GM11168 (cell line): ENCODE data around the gene CFHR2.
"Not testable (repeated sequence)": the region's sequence is repeated elsewhere in the genome, so short reads cannot be mapped to it uniquely, and the experiment has no call there.

Experiments used
- in situ Hi-C: fragments of 300-500 bp; cut with MboI; formaldehyde crosslinking; loops from one replicate; pipeline ENCODE4 v1.12.0; 2022; ENCODE audit warnings: low sequenced_read_pairs; ENCODE audit not compliant: unreplicated experiment

Gene CFHR2

DNA sequence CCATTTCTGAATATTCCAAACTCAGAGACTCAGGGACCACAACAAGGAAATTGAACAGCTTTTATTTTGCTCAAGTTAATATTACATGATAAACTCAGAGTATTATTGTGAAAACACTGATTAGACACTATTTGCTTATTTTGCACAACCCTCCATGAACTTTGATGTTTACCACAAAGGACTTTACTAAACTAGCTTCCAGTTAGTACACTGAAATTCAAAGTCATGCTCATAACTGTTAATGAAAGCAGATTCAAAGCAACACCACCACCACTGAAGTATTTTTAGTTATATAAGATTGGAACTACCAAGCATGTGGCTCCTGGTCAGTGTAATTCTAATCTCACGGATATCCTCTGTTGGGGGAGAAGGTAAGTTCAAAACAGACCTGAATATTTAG lies at the start of gene CFHR2:
CFHR2 (plus strand) TSS at position 171 of the 400 bp plus-strand sequence; CDS start at position 314, 143 bp downstream.
- in situ Hi-C loops, result not testable (repeated sequence)

DNA sequence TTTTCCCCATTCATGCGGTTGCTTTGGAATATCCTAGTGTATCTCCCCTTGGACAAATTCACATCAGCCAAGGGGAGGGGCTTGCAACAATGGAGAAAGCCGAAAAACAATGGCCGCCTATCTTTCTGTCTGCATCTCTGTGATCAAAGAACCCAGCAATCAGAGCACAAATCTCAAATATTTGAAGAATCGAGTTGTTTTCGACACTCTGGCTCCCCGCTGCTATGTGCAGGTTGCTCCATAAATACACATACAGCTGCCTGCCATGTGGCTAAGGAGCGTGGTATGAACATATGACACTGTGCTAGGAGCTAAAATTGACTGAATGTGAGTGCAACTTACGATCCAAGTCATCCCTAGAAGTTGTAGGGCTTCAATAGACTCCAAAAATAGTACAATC lies 47.2 kb upstream of the CFHR2 start:
- in situ Hi-C loops, result no loop called here

DNA sequence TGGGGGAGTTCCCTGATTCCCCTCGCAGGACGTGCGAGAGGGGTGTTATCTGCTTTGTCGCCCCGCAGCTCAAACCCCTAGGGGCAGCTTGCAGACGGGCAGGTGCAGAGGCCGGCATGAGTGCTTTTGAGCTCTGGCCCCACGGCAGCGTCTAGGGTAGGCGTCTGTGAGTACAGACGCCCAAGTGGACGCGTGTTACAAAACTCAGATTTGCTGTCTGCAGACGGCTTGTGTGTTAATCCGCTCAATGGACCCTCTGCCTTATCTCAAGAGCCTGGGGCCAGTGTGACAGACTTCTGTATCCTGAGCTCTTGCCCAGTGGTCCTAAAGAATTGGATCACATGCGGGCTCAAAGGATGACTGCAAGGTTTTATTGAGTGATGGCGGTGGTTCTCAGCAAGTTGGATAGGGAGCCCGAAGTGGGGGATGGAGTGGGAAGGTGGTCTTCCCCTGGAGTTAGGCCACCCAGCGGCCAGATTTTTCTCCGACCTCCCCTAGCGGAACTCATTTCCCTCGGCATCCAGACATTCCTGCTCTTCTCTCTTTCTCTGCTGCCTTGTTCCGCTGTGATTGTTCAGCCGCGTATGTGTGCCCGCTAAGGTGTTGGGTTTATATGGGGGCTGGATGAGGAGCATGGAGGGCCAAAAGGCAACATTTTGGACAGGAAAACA lies 46.2 kb upstream of the CFHR2 start:
- in situ Hi-C loops, result no loop called here

DNA sequence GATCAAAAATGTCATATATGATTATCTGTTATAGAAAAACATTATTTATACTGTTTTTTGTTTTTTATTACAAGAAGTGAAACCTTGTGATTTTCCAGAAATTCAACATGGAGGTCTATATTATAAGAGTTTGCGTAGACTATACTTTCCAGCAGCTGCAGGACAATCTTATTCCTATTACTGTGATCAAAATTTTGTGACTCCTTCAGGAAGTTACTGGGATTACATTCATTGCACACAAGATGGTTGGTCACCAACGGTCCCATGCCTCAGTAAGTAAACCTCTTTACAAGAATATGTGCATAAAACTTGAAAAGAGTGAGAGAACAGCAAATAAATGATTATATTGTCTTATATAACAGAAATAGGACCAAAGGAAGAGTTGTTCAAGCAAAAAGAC lies 41.2 kb upstream of the CFHR2 start:
- in situ Hi-C loops, result no loop called here

DNA sequence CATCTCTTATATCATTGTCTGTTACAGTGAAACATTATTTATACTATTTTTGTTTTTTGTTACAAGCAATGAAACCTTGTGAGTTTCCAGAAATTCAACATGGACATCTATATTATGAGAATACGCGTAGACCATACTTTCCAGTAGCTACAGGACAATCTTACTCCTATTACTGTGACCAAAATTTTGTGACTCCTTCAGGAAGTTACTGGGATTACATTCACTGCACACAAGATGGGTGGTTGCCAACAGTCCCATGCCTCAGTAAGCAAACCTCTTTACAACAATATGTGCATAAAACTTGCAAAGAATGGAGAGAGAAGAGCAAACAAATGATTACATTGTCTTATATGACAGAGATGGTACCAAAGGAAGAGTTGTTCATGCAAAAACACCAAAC lies 33.3 kb upstream of the CFHR2 start:
- in situ Hi-C loops, result no loop called here

DNA sequence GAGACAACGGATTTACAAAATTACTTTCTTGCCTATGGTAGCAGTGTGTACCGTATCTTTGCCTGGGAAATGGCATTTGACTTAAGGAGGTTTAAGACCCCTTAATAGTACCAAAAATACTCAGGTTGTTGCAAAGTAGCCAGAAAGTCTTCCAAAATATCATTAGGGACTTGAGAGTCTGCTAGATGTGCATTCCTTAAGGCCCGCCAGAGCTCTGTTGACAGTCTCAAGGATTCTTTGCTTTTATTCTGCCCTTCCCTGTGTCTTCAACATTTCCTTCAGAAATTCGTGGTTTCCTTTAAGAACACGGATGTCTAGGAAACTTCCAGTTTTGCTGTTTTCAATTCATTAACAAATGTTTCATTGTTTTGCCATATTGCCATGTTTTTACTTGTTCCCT lies 31.3 kb upstream of the CFHR2 start:
- in situ Hi-C loops, result not testable (repeated sequence)

DNA sequence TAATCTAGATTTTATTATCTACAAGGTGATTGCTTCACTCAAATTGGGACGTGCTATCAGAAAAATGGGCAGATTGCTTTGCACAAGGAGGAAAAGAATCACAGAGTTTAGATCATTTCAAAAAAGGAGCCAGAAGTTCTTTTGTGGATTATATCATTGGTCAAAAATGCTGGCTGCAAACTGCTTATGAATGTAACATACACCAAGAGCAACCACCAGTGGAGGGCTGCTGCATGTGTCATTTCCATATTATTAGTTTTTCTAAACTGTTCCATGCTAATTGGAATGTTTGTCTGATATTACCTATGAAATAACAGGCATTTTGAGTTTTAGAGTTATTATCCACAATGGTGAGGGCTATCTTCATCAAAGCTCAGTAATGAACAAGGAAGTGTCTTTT lies 16.7 kb upstream of the CFHR2 start:
- in situ Hi-C loops, result not testable (repeated sequence)

DNA sequence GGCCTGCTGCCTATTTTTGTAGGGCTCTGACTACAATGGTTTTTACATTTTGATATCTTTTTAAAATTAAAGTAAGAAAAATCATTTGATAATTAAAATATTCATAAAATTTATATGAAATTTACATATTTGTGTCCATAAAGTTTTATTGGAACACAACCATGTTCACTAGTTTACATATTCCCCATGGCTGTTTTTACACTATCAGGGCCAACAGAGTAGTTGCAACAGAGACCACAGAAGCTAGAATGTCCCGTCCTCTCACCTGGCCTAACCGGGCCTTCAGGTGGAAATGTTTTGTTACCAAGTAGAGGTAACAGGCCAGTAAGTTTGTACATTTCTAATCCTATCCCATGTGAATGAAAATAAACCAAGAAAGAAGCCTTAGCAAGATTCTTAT lies 10.7 kb upstream of the CFHR2 start:
- in situ Hi-C loops, result not testable (repeated sequence)

DNA sequence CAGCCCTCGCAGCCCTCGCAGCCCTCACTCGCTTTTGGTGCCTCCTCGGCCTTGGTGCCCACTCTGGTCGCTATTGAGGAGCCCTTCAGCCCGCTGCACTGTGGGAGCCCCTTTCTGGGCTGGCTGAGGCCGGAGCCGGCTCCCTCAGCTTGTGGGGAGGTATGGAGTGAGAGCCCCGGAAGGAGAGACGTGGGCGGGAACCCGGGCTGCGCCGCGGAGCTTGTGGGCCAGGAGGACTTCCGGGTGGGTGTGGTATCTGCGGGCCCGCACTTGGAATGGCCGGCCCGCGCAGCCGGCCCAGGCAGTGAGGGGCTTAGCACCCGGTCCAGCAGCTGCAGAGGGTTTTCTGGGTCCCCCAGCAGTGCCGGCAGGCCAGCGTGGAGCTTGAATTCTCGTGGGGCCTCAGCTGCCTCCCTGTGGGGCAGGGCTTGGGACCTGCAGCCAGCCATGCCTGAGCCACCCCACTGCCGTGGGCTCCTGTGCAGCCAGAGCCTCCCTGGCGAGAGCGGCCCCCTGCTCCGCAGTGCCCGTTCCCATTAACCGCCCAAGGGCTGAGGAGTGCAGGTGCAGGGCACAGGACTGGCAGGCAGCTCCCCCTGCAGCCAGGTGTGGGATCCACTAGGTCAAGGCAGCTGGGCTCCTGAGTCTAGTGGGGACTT lies 9.9 kb upstream of the CFHR2 start:
- in situ Hi-C loops, result no loop called here

DNA sequence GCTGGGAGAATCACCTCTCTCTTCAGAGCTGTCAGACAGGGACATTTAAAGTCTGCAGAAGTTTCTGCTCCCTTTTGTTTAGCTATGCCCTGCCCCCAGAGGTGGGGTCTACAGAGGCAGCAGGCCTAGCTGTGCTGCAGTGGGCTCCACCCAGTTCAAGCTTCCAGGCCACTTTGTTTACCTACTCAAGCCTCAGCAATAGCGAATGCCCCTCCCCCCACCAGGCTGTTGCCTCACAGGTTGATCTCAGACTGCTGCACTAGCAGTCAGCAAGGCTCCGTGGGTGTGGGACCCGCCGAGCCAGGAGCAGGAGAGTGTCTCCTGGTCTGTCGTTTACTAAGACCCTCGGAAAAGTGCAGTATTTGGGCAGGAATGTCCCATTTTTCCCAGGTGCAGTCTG lies 2.1 kb upstream of the CFHR2 start:
- in situ Hi-C loops, result not testable (repeated sequence)

DNA sequence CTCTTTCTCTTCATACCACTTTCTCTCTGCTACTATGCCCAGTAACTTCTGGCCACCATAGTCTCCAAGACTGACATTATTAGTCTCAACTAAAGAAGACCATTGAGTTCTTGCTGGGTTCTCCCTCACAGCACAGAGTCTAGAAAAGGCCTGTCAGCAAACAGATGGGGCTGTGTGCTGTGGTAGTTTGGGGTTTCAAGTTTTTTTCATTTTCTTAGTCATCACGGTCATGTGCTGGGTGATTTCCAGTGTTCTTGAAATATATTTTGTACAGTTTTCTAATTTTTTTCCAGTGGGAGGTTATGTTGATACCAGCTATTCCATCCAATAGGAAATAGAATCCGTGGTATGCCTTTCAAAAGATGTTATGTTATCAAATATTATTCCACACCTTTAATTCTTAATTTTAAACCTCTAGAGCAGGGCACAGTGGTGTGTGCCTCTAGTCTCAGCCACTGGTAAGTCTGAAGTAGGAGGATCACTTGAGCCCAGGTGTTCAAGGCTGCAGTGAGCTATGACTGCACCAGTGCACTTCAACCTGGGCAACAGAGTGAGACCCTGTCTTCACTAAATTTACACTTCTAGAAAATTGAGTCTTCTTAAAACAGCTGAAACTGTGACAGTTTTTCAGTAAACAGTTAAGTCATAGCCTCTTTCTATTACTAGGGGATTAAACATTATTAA lies 8.3 kb downstream of the CFHR2 start:
- in situ Hi-C loops, result no loop called here

DNA sequence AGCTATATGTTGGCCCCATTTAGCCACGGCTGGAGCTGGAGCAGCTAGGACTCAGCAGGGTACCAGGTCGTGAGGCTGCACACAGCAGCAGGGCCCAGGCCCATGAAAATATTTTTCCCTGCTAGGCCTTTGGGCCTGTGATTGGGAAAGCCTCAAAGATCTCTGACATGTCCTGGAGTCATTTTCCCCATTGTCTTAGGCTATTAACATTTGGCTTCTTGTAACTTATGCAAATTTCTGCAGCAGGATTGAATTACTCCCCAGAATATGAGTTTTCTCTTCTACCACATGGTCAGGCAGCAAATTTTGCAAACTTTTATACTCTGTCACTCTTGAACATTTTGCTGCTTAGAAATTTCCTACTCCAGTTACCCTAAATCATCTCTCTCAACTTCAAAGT lies 11.2 kb downstream of the CFHR2 start:
- in situ Hi-C loops, result no loop called here

DNA sequence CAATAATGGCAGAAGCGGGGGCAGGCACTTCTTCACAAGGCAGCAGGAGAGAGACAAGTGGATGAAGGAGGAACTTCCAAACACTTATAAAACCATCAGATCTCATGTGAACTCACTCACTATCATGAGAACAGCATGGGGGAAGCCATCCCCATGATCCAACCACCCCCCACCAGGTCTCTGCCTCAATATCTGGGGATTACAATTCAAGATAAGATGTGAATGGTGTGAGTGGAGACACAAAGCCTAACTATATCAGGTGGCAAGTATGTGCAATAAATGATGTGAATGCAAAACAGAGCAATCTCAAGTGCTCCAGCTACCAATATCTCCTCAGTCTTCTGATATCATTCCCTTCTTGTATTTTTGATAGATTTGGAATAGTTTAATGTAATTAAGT lies 12.4 kb downstream of the CFHR2 start:
- in situ Hi-C loops, result no loop called here

DNA sequence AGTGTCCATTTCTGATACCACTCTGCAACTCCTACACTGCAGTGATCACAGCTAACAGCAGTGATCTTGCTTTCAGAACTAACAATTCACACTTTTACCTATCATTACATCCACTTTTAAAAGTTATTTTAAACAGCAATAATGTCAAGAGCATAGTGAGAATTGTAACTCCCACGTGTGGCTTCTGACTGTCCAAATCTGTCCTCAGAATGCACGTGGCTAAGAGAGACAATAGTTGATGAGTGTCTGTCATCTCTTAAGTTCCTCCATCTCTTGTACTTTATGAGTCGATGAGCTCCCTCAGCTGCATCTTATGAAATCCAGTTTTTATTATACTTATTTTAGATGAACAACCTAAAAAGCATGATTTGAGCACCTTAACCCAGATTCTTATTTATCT lies 17.3 kb downstream of the CFHR2 start:
- in situ Hi-C loops, result no loop called here

DNA sequence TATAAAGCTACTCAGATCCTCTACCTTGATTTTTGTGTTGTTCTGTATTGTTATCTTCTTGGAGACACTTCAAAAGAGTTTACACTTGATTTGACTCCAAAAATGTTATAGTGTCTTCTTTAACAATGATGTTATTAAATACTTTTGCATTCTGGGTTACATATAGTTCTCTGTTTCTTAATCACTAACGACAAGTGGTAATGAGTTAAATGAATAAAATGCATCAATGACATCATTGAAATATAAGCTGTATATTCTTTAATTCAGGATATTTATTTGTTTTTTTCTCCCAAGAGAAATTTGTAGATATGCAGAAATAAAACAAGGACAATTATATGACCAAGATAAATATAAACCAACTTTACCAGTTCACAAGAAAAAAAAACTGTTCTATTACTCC lies 26.6 kb downstream of the CFHR2 start:
- in situ Hi-C loops, result no loop called here

DNA sequence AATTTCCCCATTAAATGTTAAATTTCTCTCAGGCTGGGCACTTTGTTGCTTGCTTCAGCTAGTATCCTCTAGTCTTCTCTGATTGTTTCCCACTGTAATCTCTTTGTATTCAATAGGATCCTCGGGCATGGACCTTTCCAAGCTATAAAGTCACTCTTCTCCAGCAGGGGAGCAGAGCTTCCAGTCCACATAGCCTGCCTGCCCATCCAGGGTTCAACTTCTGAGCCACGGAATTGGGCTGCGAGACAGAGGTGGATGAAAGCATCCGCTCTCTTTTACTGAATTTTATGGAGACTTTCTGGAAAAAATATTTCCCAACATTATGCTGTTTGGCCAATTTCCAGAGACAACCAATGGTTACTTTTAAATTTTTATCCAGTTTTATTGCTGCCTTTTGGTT lies 32.7 kb downstream of the CFHR2 start:
- in situ Hi-C loops, result no loop called here

DNA sequence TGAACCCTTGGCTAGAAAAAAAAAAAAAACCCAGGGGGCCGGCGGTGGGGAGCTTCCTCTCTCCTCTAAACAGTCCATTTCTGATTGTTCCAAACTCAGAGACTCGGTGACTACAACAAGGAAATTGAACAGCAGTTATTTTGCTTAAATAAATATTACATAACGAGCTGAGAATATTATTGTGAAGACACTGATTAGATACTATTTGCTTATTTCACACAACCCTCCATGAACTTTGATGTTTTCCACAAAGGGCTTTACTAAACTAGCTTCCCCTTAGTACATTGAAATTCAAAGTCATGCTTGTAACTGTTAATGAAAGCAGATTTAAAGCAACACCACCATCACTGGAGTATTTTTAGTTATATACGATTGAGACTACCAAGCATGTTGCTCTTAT lies 33.7 kb downstream of the CFHR2 start, which contains the start of gene CFHR5:
CFHR5 (plus strand) TSS at position 279 of the 400 bp plus-strand sequence; CDS start at position 388, 109 bp downstream.
- in situ Hi-C loops, result no loop called here

DNA sequence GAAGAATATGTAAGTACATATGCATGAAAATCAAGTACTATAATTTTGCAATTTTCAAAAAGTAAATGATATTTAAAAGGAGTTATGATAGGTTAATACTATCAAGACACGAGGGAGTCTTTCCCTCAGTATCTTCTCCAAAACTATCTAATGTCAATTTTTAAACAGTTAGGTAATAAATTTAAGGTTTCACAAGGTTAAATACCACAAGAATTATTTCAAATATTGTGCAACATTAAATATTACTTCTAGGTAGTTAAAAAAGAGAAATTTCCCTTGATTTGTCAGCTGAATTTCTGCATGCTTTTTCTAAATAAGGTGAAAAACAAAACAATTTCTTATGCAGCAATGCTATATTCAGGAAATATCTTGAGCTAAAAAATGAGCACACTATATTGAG lies 37.3 kb downstream of the CFHR2 start:
- in situ Hi-C loops, result no loop called here

DNA sequence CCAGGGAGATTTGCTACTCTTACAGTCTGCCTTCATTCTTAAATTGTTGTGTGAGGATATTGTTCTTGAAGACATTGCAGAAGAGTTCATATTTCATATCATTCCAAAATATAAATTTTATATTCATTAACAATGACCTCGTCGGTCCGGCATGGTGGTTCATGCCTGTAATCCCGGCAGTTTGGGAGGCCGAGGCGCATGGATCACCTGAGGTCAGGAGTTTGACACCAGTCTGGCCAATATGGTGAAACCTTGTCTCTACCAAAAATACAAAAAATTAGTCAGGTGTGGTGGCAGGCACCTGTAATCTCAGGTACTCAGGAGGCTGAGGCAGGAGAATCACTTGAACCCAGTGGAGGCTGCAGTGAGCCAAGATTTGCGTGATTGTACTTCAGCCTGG lies 38.7 kb downstream of the CFHR2 start:
- in situ Hi-C loops, result not testable (repeated sequence)

DNA sequence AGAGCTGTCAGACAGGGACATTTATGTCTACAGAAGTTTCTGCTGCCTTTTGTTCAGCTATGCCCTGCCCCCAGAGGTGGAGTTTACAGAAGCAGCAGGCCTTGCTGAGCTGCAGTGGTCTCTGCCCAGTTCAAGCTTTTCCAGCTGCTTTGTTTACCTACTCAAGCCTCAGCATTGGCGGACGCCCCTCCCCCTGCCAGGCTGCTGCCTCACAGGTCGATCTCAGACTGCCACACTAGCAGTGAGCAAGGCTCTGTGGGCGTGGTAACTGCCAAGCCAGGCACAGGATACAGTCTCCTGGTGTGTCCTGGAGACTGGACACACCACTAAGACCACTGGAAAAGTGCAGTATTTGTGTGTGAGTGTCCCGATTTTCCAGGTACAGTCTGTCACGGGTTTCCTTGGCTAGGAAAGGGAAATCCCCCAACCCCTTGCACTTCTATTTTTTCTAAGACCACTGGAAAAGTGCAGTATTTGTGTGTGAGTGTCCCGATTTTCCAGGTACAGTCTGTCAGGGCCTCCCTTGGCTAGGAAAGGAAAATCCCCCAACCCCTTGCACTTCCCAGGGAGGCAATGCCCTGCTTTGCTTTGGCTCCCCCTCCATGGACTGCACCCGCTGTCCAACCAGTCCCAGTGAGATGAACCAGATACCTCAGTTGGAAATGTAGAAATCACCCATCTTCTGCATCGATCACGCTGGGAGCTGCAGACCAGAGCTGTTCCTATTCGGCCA lies 48.5 kb downstream of the CFHR2 start:
- in situ Hi-C loops, result not testable (repeated sequence)

DNA sequence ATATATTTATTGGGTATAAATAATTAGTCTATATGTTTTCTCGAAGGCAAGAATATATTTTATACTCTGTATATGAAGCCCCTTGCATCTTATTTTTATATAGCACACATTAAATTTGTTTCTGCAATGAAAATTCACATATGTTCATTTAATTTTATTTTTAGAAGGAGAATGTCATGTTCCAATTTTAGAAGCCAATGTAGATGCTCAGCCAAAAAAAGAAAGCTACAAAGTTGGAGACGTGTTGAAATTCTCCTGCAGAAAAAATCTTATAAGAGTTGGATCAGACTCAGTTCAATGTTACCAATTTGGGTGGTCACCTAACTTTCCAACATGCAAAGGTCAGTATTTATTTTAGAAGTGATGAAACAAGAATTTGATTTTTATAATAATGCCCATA lies 50.4 kb downstream of the CFHR2 start:
- in situ Hi-C loops, result no loop called here
